ENCODE data around the gene ABT1. TPM values are rescaled to one million over a fixed set of nuclear protein-coding genes. Genes with fewer than 3 reads are reported as not detected.

ABT1 gene
- total and polyA plus RNA-seq, 2 of the 8 experiments (the other 6 are each of a cell fraction or from before 2014, with no cell fraction given) = 20.5 to 30.7 TPM

GRCh38 chr6:26599591-26599990 lies 2.8 kb downstream of the ABT1 start:
- POLR2A ChIA-PET (ENCODE audit: partially characterized antibody) = no interaction called here
- H2AK5ac ChIP-seq (ENCODE audit: low read depth, low read length) = no peak overlapping the region
- no peak for DNase-seq (ENCODE audit: low read depth in 1 of 2, low spot score in 2 of 2)
- H4K20me1 ChIP-seq (replicated peaks in 1 of 2; ENCODE audit: control insufficient read depth in 1 of 2, insufficient read depth in 2 of 2, low read length in 2 of 2) = no peaks in the 10 kb centered on the region
- no peak overlapping the region for H3K9ac ChIP-seq (replicated peaks in 1 of 4; ENCODE audit: extremely low read depth in 1 of 4, low read depth in 3 of 4, low read length in 3 of 4)
- no peak overlapping the region for H3K4me2 ChIP-seq (ENCODE audit: insufficient read depth in 1 of 2, low read depth in 2 of 2, low read length in 2 of 2)
- H3K27ac ChIP-seq (ENCODE audit: low read depth, low read length) = no peak overlapping the region
- H3K79me1 ChIP-seq (ENCODE audit: low read depth, low read length) = peaks cover 8% of the 10 kb centered on the region
- no peak overlapping the region for H2BK120ac ChIP-seq (replicated peaks; ENCODE audit: low read depth, low read length)
- H4K91ac ChIP-seq (replicated peaks; ENCODE audit: insufficient read length, low read length) = no peak overlapping the region
- TF ChIP-seq SP4 (IDR thresholded peaks at IDR 0.05; ENCODE audit: low read length) = no peak
- TF ChIP-seq RFX5 (IDR thresholded peaks at IDR 0.05; ENCODE audit: borderline replicate concordance, low read depth, low read length) = no peak
- TF ChIP-seq TBP (IDR thresholded peaks at IDR 0.05; ENCODE audit: low read depth, low read length) = no peak
- TF ChIP-seq JUN (IDR thresholded peaks at IDR 0.05; ENCODE audit: low read depth, low read length) = no peak
- TF ChIP-seq TAF1 (IDR thresholded peaks at IDR 0.05; ENCODE audit: low read depth, low read length) = no peak
- no peak for TF ChIP-seq SIX5 (IDR thresholded peaks at IDR 0.05; ENCODE audit: low read depth, low read length)
- no peak for TF ChIP-seq TAF7 (optimal IDR thresholded peaks at IDR 0.05; ENCODE audit: borderline replicate concordance, low read depth, low read length)
- H3K23me2 ChIP-seq (ENCODE audit: low read depth, low read length) = peaks cover 13% of the 10 kb centered on the region; the same call in 1 of the 2 replicates
- no peak overlapping the region for H3K56ac ChIP-seq (replicated peaks; ENCODE audit: insufficient read length, low read depth, low read length)
- H3K4ac ChIP-seq (replicated peaks; ENCODE audit: insufficient read length, low read depth, low read length) = no peak overlapping the region
- no peak overlapping the region for H3K23ac ChIP-seq (ENCODE audit: insufficient read length)
- H3K79me2 ChIP-seq (ENCODE audit: control insufficient read depth in 1 of 2, insufficient read depth in 2 of 2, low read length in 2 of 2) = peaks cover 0 to 12% of the 10 kb centered on the region in 2 experiments; a peak in 2 of 4 replicates
- no peak overlapping the region for H4K5ac ChIP-seq (ENCODE audit: insufficient read length, low read depth, low read length)
- H3K9me3 ChIP-seq (ENCODE audit: insufficient read depth in 2 of 2, low read depth in 1 of 2, low read length in 1 of 2) = no peaks in the 10 kb centered on the region
- H4K8ac ChIP-seq (ENCODE audit: extremely low read depth, insufficient read depth, low read length) = no peak overlapping the region
- no peak overlapping the region for H2BK20ac ChIP-seq (ENCODE audit: low read length)
- H3K27me3 ChIP-seq (replicated peaks in 1 of 4; ENCODE audit: control insufficient read depth in 3 of 4, extremely low read depth in 1 of 4, insufficient read depth in 3 of 4, low read length in 3 of 4) = no peaks in the 10 kb centered on the region
- peaks cover 0 to 5% (median 2%) of the 10 kb centered on the region in 4 experiments; a peak in 5 of 7 replicates for H3K4me1 ChIP-seq (replicated peaks in 1 of 4; ENCODE audit: control insufficient read depth in 3 of 4, insufficient read depth in 4 of 4, low read length in 3 of 4)
- CTCF ChIA-PET (ENCODE audit: partially characterized antibody) = interaction anchor here (0.8 kb wide), 1 partner anchor 434 kb away, joined by 3 read pairs; no protein-coding TSS in a partner anchor
- H3K18ac ChIP-seq (ENCODE audit: extremely low read depth, low read length) = no peak overlapping the region
- H2BK12ac ChIP-seq (ENCODE audit: low read depth, low read length) = no peak overlapping the region
- no peak overlapping the region for H3K14ac ChIP-seq (ENCODE audit: insufficient read length)
- no peak overlapping the region for H2BK15ac ChIP-seq (ENCODE audit: low read length)
- 95% methylated on average over 1 of the region's 1 CpG; no CpG with 5 or more reads in 1 of the 2 experiments for WGBS, 2 experiments (ENCODE audit: extremely low coverage in 1 of 2, insufficient coverage in 1 of 2, insufficient read length in 1 of 2, insufficient replicate concordance in 2 of 2, low coverage in 1 of 2, low lambda C conversion rate in 2 of 2, missing lambda C conversion rate in 1 of 2)
- H3K36me3 ChIP-seq (ENCODE audit: control insufficient read depth in 2 of 4, insufficient read depth in 4 of 4, low read length in 3 of 4) = peaks cover 0 to 6% (median 3%) of the 10 kb centered on the region in 4 experiments; a peak in 2 of 8 replicates
- no peak overlapping the region for H2BK5ac ChIP-seq (ENCODE audit: low read depth, low read length)
- FAIRE-seq = no peak
- no peak overlapping the region for H3K4me3 ChIP-seq (ENCODE audit: extremely low read depth in 1 of 4, insufficient read depth in 2 of 4, low read depth in 3 of 4, low read length in 4 of 4)
- no peak overlapping the region for H2AFZ ChIP-seq (ENCODE audit: low read length)
